Calu3 (cell line): ENCODE data around the gene TBC1D21. TPM values are rescaled to one million over a fixed set of nuclear protein-coding genes. Genes with fewer than 3 reads are reported as not detected.

ENCODE experiments used
- BruUV-seq: library from RNA; stranded (reverse); fragments of 400-500 nt; replicated peaks from 2 replicates; lab custom pipeline; 2021; lab: Mats Ljungman, UMichigan
- CTCF ChIA-PET: fragments of 300-600 bp; sonication (Branson Sonifier 250); formaldehyde crosslinking; loops from one replicate; lab custom pipeline; 2022; ENCODE audit warnings: antibody characterized with exemption; lab: Charles Lee
- DNase-seq: peaks from one replicate; pipeline ENCODE4 v3.0.0; 2022
- H3K27ac Mint-ChIP-seq: one replicate; pipeline ENCODE4 v1.8.0; 2022; ENCODE audit warnings: mixed read lengths; ENCODE audit not compliant: unreplicated experiment
- H3K27me3 Mint-ChIP-seq: one replicate; pipeline ENCODE4 v1.8.0; 2022; ENCODE audit warnings: mixed read lengths; ENCODE audit not compliant: unreplicated experiment
- H3K36me3 Mint-ChIP-seq: one replicate; pipeline ENCODE4 v1.8.0; 2022; ENCODE audit warnings: mild to moderate bottlenecking, moderate library complexity, mixed read lengths; ENCODE audit not compliant: insufficient read depth, unreplicated experiment
- H3K4me1 Mint-ChIP-seq: one replicate; pipeline ENCODE4 v1.8.0; 2022; ENCODE audit warnings: mild to moderate bottlenecking, low read depth, mixed read lengths; ENCODE audit not compliant: unreplicated experiment
- H3K4me3 Mint-ChIP-seq: one replicate; pipeline ENCODE4 v1.8.0; 2022; ENCODE audit warnings: mild to moderate bottlenecking, low read depth, moderate library complexity, mixed read lengths; ENCODE audit not compliant: unreplicated experiment
- H3K9me3 Mint-ChIP-seq: one replicate; pipeline ENCODE4 v1.8.0; 2022; ENCODE audit warnings: low read depth, mixed read lengths; ENCODE audit not compliant: unreplicated experiment
- intact Hi-C: fragments of 100-400 bp; cut with micrococcal nuclease; formaldehyde crosslinking; loops from one replicate; pipeline ENCODE4 v1.10.0; 2022; ENCODE audit not compliant: unreplicated experiment
- total RNA-seq: library from RNA; stranded (reverse); gene quantifications from 2 replicates; pipeline ENCODE4 v1.2.3, GENCODE V29; 2022
- TF ChIP-seq, protein P1 (sequence below): fragments of 200-600 bp; IDR thresholded peaks from one replicate; pipeline ENCODE4 v1.8.0; 2022; ENCODE audit warnings: antibody characterized with exemption; ENCODE audit not compliant: unreplicated experiment

The TBC1D21 gene
- total RNA-seq, 1 experiment from 2014 or later: not detected

DNA sequence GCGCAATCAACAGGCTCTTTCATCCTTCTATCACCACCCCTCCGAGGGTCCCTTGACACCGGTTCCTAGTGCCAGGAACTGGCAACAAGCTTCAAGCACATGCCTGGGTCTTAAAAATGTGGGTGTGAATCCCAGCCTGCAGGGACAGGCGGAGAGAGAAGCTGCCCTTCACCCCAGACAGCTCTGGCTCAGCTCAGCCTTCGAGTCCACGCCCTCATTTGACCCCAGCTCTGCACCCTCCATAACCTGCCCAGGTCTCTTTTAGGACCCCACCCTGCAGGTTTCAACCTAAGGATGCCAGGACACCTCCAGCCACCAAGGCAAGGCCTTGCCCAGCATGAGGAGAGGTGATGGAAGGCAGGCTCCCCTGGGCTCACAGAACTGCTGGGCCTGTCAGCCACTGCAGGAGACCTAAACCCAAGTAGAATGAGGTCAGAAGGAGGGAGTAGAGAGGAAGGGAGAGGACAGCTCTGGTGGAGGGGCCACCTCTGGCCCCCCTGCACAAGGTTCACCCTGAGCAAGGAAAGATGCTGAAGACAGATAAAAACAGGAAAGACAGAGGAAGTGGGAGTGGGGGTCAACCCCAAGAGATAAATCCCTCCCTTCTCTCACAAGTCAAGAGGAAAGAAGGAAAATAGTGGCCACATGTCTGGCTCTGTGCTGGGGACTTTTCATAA, 50.3 kb downstream of the TBC1D21 start:
- CTCF ChIA-PET: no interaction called here
- intact Hi-C loops: no loop called here
- H3K27ac Mint-ChIP-seq: no peak overlapping the region
- H3K4me1 Mint-ChIP-seq: peaks cover 26% of the 10 kb centered on the region
- no peak overlapping the region for H3K4me3 Mint-ChIP-seq
- no peak for DNase-seq
- H3K36me3 Mint-ChIP-seq: peaks cover 11% of the 10 kb centered on the region
- TF ChIP-seq, protein P1, sequence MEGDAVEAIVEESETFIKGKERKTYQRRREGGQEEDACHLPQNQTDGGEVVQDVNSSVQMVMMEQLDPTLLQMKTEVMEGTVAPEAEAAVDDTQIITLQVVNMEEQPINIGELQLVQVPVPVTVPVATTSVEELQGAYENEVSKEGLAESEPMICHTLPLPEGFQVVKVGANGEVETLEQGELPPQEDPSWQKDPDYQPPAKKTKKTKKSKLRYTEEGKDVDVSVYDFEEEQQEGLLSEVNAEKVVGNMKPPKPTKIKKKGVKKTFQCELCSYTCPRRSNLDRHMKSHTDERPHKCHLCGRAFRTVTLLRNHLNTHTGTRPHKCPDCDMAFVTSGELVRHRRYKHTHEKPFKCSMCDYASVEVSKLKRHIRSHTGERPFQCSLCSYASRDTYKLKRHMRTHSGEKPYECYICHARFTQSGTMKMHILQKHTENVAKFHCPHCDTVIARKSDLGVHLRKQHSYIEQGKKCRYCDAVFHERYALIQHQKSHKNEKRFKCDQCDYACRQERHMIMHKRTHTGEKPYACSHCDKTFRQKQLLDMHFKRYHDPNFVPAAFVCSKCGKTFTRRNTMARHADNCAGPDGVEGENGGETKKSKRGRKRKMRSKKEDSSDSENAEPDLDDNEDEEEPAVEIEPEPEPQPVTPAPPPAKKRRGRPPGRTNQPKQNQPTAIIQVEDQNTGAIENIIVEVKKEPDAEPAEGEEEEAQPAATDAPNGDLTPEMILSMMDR: no peak
- no TSS peak for BruUV-seq
- H3K27me3 Mint-ChIP-seq: peaks cover 36% of the 10 kb centered on the region
- no peaks in the 10 kb centered on the region for H3K9me3 Mint-ChIP-seq

DNA sequence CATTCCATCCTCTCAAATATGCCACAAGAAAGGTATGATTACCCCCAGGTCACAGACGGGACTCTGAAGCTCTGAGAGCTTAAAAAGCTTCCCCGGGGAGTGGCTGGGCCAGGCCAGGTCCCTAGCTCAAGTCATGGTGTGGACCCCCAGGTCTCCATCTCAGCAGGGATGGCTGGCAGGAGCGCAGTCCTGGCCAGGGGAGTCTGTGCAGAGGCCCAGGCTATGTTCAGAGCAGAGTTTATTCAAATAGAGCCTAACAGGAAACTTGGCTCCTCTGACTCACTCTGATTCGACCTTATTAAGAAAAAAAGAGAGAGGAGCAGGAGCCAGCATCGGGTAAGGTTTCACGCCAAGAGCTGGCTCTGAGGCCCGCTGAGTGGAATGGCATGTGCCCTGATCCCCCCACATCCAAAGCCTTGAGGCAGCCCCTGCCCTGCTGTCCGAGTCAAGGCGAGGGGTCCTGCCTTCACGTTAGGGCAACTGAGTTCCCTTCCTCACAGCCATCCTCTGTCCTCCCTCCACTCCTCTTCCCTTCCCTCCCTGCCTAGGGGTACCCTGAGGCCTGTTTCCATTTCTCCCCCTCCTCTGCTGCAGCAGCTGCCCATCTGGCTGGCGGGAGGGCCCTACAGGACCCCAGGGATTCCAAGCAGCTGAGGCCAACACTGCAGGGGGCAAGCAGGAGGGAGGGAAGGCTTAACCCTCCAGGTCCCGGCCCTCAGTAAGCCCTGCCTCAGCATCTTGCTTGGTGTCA, 51.0 kb downstream of the TBC1D21 start:
- DNase-seq: peak; percentile 37
- no TSS peak for BruUV-seq
- TF ChIP-seq, protein P1: no peak
- H3K36me3 Mint-ChIP-seq: peaks cover 11% of the 10 kb centered on the region
- no peak overlapping the region for H3K27ac Mint-ChIP-seq
- intact Hi-C loops: no loop called here
- peaks cover 26% of the 10 kb centered on the region for H3K4me1 Mint-ChIP-seq
- CTCF ChIA-PET: interaction anchor here (0.5 to 1.1 kb wide), 2 partner anchors 11 to 50 kb away, joined by 3 to 4 read pairs; no protein-coding TSS in a partner anchor
- no peaks in the 10 kb centered on the region for H3K9me3 Mint-ChIP-seq
- peaks cover 43% of the 10 kb centered on the region for H3K27me3 Mint-ChIP-seq
- no peak overlapping the region for H3K4me3 Mint-ChIP-seq

- Mint-ChIP-seq H3K27ac (no peak overlapping the region), H3K4me1 (peaks cover 26% of the 10 kb centered on the region), H3K27me3 (peaks cover 56% of the 10 kb centered on the region), H3K4me3 (peak overlapping the region; percentile 70), H3K36me3 (peaks cover 11% of the 10 kb centered on the region), H3K9me3 (no peaks in the 10 kb centered on the region)
- intact Hi-C loops: no loop called here
- no TSS peak for BruUV-seq
- CTCF ChIA-PET: interaction anchor here (1.1 kb wide), 1 partner anchor 10 kb away, joined by 3 read pairs; no protein-coding TSS in a partner anchor
- DNase-seq: no peak
- TF ChIP-seq, protein P1: no peak
Measured at GRCh38 chr15:73925848-73926218, 52.5 kb downstream of the TBC1D21 start.

GRCh38 chr15:73926219-73927002, 53.0 kb downstream of the TBC1D21 start, which contains the start of gene LOXL1:
TSS of gene LOXL1 (plus strand) at chr15:73926462. CDS start at chr15:73926784, 322 bp downstream.
- CTCF ChIA-PET: interaction anchor here (0.6 to 1.5 kb wide), 3 partner anchors 25 to 52 kb away, joined by 5 to 7 read pairs (median 7); no protein-coding TSS in a partner anchor
- H3K4me1 Mint-ChIP-seq: peaks cover 26% of the 10 kb centered on the region
- intact Hi-C loops: no loop called here
- BruUV-seq: no TSS peak
- H3K27me3 Mint-ChIP-seq: peaks cover 57% of the 10 kb centered on the region
- H3K27ac Mint-ChIP-seq: no peak within 1 kb of the TSS
- H3K36me3 Mint-ChIP-seq: peaks cover 11% of the 10 kb centered on the region
- TF ChIP-seq, protein P1: no peak
- H3K4me3 Mint-ChIP-seq: peak within 1 kb of the TSS; percentile 70
- peak; percentile 28 for DNase-seq
- no peaks in the 10 kb centered on the region for H3K9me3 Mint-ChIP-seq
